Left ventricle myocardium superior (tissue), 1 donor: ENCODE measurements around the gene SLC37A4. TPM values are rescaled to one million over a fixed set of nuclear protein-coding genes. Genes with fewer than 3 reads are reported as not detected.
"Not testable (repeated sequence)": the region's sequence is repeated elsewhere in the genome, so short reads cannot be mapped to it uniquely, and the experiment has no call there.

Experiments
- ATAC-seq: fragments of 200-7000 bp; cut with Tn5 transposase; one replicate; pipeline ENCODE4 v1.9.1; 2020; ENCODE audit warnings: mild to moderate bottlenecking, moderate library complexity
- DNase-seq: peaks from one replicate; pipeline ENCODE4 v3.0.0-alpha.2; 2020
- intact Hi-C: fragments of 100-400 bp; cut with micrococcal nuclease; formaldehyde crosslinking; loops from one replicate; pipeline ENCODE4 v1.11.0; 2022
- total RNA-seq: library from RNA; stranded (reverse); fragmentation: NEBNext Ultra II Directional; extraction: Animal tissue kit (Norgen Biotek cat#: 25700); gene quantifications from one replicate; pipeline ENCODE4 v1.2.1, GENCODE V29; 2021
- donor health status: DM: no; HTN: yes; CAD: no; lungs with severe emphysema.

SLC37A4 gene
- total RNA-seq, 1 donor from 2014 or later: 8.1 TPM

DNA sequence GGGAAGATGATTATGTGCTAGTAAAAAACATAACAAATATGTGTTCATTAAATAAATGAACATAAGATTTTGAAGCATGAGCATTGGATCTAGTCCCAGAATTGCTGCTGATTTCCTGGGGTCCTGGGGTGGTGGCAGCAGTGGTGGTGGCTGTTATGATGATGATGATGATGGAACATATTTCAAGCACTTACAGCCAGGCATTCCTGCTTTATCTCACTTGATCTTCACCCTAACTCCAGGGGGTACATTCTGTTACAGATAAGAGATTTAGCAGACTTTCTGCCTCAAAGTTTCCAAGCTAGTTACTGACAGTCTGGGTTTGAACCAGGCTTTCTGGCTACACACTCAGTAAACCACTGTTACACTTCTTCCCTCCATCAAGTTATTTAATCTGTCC is 6.9 kb downstream of the SLC37A4 start:
- DNase-seq (no peak), ATAC-seq (no peak)
- intact Hi-C loops: no loop called here

DNA sequence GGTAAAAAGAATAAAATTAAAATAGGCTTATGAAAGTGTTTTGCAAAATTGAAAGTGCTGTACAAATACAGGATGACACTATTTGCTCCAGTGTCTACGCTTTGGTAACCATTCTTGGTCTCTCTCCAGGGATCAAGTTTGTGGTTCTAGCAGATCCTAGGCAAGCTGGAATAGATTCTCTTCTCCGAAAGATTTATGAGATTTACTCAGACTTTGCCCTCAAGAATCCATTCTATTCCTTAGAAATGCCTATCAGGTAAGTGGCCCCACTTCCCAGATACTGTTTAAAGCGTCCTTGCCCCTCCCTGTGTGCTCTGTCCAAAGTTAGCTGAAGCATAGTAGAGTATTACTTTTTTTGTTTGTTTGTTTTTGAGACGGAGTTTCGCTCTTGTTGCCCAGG is 9.0 kb downstream of the SLC37A4 start:
- DNase-seq (no peak), ATAC-seq (no peak)
- intact Hi-C loops: no loop called here

DNA sequence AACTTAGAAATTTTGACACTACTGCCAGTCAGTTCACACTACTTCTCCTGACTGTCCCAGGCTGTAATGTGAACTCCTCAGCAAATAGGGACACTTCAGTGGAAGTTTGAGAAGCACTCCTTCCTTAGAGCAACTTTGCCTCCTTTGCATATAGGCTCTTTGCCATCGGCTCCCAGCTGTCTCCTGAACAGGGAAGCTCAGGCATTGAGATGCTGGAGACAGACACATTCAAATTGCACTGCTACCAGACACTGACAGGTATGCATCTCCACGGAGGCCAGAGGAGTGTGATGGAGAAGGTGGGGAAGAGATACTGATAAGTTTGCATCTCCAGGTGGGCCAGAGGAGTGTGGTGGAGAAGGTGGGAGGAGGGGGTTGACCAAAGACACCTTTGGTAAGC is 10.7 kb downstream of the SLC37A4 start:
- no peak for DNase-seq
- intact Hi-C loops: no loop called here
- no peak for ATAC-seq

DNA sequence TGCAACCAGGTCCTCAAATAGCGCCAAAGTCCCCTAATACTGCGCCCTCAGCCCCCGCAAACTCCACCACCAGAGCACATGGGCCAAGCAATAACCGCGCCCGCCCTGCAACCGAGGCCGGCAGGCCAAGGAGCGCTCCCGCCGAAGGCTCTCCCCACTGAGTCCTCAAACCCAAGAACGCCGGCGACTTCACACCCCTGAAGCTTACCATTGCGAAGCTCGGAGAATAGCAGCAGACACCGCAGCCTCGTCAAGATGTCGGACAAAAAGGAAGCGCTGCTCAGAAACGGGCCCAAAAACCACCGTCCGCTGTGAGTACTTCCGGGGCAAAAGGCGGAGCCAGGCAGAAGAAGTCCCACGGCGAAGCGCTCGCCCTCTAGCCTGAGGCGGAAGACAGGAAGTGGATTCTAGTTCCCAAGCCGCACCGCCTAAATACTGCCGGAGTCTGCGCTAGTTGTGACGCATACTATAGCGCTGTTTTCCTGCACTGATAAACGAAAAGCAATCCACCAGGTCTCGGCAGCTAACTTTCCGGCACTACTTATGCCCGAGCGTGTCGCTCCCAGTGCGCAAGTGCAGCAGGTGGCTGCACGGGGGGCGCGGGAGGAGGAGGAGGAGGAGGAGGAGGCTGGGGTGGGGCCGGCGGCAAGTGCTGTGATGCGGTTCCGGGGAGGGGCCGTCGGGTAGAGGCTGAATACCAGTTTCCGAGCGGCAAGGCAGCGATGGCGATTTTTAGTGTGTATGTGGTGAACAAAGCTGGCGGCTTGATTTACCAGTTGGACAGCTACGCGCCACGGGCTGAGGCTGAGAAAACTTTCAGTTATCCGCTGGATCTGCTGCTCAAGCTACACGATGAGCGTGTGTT is 12.4 kb downstream of the SLC37A4 start, which contains the start of the genes RPS25 and TRAPPC4:
Gene RPS25, minus strand, starts transcription at position 270 of the 865 bp plus-strand sequence. Its CDS starts 59 bp downstream, at position 211.
Gene TRAPPC4, plus strand, starts transcription at position 693 of the 865 bp plus-strand sequence. Its CDS starts 30 bp downstream, at position 723.
- ATAC-seq (peak; percentile 96), DNase-seq (peak; percentile 95)
- intact Hi-C loops: no loop called here

DNA sequence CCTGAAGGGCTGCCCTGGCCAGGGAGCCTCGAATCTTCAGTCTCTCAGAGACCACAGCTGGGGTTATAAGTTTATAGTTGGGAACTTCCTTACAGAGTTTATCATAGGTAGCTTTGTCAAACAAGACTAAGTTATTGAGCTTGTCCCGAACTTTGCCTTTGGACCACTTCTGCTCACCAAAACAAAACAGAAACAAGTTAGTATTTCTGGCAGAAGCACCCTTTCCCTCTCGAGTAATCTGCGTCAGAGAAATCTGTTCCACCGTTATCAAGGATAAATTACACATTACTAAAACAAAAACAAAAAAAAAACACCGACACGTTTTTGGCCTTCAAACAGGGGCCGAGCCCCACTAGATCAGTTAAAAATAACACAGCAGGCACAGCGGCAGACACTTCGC is 13.3 kb downstream of the SLC37A4 start:
- DNase-seq, ATAC-seq, intact Hi-C loops: not testable (repeated sequence)

DNA sequence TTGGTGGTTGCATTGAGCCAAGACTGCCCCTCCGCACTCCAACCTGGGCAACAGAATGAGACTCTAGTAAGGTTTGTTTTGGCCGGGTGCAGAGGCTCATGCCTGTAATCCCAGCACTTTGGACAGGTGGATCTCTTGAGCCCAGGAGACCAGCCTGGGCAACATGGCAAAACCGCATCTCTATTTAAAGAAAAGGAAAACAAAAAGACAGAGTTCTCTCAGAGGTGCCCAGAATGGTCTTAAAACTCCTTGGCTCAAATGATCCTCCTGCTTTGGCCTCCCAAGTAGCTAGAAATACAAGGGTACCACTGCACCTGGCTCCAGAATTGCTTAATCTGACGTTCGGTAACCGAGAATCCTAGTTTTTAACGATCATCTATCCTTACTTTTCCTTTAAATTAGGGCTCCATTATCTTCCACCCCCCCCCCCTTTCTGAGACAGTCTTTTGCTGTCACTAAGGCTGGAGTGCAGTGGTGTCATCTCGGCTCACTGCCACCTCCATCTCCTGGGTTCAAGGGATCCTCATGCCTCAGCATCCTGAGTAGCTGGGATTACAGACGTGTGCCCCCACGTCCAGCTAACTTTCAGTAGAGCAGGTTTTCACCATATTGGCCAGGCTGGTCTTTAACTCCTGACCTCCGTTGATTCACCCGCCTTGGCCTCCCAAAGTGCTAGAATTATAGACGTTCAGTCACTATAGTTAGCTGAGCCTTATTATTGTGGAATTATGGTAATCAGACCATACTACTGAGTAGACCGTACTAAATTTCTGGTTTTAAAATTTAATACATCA is 14.3 kb downstream of the SLC37A4 start:
- DNase-seq (no peak), ATAC-seq (no peak)
- intact Hi-C loops: no loop called here

DNA sequence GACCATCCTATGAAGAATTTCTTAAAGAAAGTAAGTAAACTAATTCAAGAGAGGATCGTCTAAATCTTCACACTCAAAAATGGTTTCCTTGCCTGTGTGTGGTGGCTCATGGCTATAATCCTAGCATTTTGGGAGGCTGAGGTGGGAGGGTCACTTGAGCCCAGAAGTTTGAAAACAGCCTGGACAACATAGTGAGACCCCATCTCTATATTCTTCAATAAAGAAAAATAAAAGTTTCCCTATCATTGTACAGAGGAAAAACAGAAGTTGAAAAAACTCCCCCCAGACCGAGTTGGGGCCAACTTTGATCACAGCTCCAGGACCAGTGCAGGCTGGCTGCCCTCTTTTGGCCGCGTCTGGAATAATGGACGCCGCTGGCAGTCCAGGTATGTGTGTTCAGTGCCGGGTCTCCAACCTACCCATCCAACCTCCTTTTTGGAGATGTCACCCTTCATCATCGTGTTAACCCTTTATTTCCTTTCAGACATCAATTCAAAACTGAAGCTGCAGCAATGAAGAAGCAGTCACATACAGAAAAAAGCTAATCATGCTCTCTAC is 15.5 kb downstream of the SLC37A4 start:
- no peak for DNase-seq
- ATAC-seq: no peak
- intact Hi-C loops: no loop called here

DNA sequence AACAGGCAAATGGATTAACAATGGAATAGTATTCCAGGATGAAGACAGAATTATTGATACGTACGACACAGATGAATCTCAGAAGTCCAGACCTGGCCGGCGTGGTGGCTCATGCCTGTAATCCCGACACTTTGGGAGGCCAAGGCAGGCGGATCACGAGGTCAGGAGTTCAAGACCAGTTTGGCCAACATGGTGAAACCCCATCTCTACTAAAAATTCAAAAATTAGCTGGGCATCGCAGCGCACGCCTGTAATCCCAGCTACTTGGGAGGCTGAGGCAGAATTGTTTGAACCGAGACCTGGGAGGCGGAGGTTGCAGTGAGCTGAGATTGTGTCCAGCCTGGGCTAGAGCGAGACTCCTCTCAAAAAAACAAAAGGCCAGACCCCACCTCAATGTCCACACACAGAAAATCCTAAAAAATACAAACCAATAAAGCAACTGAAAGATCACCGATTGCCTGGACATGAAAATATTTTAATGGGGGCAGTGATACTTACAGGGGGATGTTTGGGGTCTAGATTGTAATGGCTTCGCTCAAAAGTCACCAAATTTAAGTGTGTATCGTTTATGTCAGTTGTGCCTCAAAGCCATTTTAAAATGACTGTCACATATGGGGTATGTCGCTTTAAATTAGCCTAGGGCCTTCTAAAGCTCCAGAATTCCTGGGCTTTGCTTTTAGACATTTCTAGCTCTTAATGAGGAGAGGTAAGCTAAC is 16.3 kb downstream of the SLC37A4 start:
- no peak for ATAC-seq
- intact Hi-C loops: no loop called here
- DNase-seq: no peak

DNA sequence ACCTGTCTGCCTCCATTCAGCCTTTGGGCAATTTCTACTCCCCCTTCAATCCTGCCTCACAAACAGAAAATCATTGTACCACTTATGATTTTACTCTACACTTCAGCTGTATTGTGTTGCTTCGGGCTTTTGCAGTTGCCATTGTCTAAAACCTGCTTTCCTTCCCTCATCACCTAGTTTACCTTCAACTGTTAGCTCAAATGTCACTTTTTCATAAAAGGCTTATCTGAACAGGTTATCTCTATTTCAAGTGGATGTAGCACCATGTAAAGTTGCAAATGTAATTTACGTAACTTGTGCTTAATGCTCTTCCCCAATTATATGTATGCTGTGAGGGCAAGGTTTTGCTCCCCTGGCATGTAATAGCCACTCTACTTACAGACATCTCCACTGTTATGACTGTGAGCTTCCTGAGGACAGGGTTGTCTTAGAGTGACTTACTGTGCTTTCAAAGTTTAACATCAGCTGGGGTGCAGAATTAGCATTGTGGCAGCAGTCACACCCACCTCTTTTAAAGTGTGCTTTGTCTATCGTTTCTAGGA is 18.0 kb downstream of the SLC37A4 start:
- DNase-seq (no peak), ATAC-seq (no peak)
- intact Hi-C loops: no loop called here

DNA sequence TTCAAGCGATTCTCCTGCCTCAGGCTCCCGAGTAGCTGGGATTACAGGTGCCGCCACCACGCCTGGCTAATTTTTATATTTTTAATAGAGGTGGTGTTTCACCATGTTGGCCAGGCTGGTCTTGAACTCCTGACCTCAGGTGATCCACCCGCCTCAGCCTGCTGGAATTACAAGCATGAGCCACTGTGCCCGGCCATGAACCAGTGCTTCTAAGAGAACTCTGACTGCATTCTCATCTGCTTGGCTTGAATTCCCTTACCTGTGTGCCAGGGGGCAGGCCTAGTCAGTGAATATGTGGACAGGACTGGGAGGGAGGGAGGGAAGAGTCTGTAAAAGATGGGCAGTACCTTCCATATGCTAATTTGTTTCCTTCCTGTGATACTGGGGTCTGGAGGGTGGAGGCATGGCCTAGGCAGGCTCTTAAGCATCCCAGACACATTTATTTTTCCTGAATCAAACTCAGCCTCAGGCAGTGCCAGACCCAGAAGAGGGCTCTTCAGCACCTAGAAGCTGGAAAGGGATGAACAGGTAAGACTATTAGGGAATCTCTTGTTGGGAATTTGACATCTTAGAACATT is 19.1 kb downstream of the SLC37A4 start:
- ATAC-seq: no peak
- intact Hi-C loops: no loop called here
- DNase-seq: no peak

DNA sequence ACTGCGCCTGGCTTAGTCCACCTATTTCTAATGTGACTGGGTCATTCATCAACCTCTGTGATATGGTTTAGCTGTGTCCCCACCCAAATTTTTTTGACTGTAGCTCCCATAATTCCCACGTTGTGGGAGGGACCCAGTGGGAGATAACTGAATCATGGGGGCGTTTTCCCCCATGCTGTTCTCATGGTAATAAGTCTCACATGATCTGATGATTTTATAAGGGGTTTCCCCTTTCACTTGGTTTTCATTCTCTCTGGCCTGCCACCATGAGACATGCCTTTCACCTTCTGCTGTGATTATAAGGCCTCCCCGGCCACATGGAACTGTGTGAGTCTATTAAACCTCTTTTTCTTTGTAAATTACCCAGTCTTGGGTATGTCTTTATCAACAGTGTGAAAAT is 24.0 kb downstream of the SLC37A4 start:
- no peak for ATAC-seq
- intact Hi-C loops: no loop called here
- DNase-seq: no peak

DNA sequence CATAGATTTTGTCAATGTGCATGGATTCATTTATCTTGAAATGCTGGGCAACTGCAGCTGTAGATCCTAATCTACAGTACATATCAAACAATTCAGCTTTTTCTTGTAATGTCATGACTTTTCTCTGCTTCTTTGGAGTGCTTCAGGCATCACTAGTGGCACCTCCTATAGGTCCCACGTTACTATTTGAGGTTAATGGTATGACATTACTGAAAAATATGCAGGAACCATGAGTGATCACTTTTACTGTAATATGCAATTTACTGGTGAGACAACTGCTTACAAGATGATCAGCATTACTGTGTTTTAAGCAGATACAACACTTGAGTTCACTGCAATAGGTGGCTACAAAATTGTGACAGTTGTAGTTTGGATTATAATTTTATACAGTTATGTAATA is 29.8 kb downstream of the SLC37A4 start:
- DNase-seq (no peak), ATAC-seq (no peak)
- intact Hi-C loops: no loop called here

DNA sequence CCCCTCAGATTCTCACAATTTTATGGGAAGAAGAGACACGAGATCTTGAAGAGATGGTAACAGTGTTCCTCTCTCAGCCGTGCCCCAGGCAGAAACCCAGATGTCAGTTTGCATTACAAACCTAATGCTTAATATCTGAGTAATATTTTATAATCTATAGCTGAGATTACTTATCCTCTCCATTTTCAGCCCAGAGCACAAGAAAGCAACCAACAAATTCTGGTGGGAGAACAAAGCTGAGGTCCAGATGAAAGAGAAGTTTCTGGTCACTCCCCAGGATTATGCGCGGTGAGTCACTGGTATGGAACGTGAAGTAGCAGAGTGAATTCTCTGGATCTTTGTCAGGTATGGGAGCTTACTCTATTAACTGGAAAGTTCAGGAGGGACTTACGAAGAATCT is 31.9 kb downstream of the SLC37A4 start:
- intact Hi-C loops: no loop called here
- DNase-seq (no peak), ATAC-seq (no peak)

DNA sequence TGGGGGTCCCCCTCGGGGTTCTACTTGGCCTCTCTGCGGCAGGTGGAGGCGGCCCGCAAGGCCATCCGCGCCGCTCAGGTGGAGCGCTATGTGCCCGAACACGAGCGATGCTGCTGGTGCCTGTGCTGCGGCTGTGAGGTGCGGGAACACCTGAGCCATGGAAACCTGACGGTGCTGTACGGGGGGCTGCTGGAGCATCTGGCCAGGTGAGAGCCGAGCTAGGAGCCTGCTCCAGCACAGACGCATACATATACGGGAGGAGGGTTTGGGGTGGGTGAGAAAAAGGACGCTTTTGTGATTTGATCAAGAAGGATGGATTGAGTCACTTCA is 32.3 kb downstream of the SLC37A4 start:
- ATAC-seq (no peak), DNase-seq (no peak)
- intact Hi-C loops: no loop called here

DNA sequence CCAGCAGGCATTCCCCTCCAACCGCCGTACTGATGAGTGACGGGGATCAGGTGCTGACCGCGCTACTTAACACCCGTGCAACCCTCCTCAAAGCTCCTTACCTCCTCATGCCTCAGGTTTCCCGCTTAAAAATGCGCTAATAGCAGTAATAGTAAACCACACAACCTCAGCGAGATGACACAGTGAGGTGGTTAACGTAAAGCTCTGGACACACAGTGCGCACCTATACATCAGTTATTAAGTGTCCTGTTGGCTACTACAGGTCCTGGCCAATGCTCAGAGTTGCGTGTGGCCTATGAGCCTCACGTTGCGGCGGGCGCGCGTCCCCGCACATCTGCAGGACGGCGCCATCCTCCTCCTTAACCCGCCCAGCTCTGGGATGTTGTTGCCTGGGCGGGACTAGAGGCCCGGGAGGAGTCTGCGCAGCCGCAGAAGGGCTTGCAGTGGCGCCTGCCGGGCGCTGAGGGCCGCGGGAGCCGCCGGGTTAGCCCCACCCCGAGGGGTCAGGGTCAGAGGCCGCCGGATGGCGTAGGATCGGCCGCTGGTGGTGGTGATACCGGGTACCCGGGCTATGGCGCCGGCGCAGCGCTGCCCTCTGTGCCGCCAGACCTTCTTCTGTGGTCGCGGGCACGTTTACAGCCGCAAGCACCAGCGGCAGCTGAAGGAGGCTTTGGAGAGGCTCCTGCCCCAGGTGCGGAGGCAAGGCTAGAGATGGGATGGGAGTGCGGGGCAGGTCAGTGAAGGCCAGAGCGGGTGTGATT is 32.9 kb downstream of the SLC37A4 start, which contains the start of gene CENATAC:
Gene CENATAC, plus strand, starts transcription at position 512 of the 761 bp plus-strand sequence. Its CDS starts 60 bp downstream, at position 572.
- DNase-seq (peak; percentile 98), ATAC-seq (peak; percentile 100)
- intact Hi-C loops: no loop called here

DNA sequence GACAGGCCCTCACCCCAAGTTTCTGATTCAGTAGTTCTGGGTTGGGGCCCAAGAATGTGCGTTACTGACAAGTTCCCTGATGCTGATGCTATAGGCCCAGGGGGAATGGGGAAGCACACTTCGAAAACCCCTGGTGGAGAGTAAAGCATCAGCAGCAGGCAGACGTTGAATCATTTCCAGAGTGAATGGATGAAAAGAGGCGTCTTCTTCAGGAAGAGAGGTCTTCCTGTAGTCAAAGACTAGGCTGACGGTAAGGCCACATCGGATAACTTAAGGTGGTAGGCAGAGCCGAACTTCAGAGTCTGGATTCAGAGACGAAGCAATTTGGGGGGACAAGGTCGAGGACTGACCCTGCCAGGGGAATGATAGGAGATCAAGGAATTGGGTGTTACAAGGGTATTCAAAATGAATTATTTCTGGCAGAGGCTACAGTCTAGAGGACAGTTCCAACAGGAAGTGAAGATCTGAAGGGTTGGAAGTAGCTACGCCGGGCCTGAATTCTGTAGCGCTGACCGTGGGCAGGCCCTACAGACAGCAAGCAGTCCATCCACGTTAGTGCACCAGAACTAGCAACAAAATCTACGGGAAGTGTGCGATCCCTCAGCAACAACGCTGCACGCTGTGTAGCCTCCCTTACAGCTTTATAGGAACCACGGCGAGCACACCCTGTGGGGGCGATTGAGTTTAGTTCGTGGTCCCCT is 33.6 kb downstream of the SLC37A4 start:
- peak; percentile 39 for ATAC-seq
- intact Hi-C loops: no loop called here
- peak; percentile 26 for DNase-seq

DNA sequence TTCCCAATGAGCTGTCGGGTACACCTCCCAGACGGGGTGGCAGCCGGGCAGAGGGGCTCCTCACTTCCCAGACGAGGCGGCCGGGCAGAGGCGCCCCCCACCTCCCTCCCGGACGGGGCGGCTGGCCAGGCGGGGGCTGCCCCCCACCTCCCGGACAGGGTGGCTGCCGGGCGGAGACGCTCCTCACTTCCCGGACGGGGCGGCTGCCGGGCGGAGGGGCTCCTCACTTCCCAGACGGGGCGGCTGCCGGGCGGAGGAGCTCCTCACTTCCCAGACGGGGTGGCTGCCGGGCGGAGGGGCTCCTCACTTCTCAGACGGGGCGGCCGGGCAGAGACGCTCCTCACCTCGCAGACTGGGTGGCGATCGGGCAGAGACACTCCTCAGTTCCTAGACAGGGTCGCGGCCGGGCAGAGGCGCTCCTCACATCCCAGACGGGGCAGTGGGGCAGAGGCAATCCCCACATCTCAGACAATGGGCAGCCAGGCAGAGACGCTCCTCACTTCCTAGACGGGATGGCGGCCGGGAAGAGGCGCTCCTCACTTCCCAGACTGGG is 39.1 kb downstream of the SLC37A4 start:
- DNase-seq, ATAC-seq, intact Hi-C loops: not testable (repeated sequence)
